Measurements from ENCODE around the gene SMIM24. TPM values are rescaled to one million over a fixed set of nuclear protein-coding genes. Genes with fewer than 3 reads are reported as not detected.

SMIM24 gene
- total RNA-seq, 1 experiment from 2014 or later = not detected

- H3K27me3 ChIP-seq = no peaks in the 10 kb centered on the region
- H3K4me3 ChIP-seq = no peak overlapping the region
- H3K36me3 ChIP-seq = no peaks in the 10 kb centered on the region; the same call in 1 of the 2 replicates
- no peak for DNase-seq
- H3K9me3 ChIP-seq = peaks cover 2% of the 10 kb centered on the region; the same call in 1 of the 2 replicates
Observed at GRCh38 chr19:3468211-3468610, 12.1 kb downstream of the SMIM24 start.

GRCh38 chr19:3467437-3468198 lies 12.7 kb downstream of the SMIM24 start:
- peaks cover 2% of the 10 kb centered on the region; the same call in 1 of the 2 replicates for H3K9me3 ChIP-seq
- DNase-seq = no peak
- no peak overlapping the region for H3K4me3 ChIP-seq
- no peaks in the 10 kb centered on the region; the same call in none of the 2 replicates for H3K36me3 ChIP-seq
- H3K27me3 ChIP-seq = no peaks in the 10 kb centered on the region

GRCh38 chr19:3466635-3467034 lies 13.7 kb downstream of the SMIM24 start:
- Histone ChIP-seq H3K36me3 (no peaks in the 10 kb centered on the region; the same call in none of the 2 replicates), H3K4me3 (no peak overlapping the region), H3K27me3 (no peaks in the 10 kb centered on the region), H3K9me3 (peaks cover 2% of the 10 kb centered on the region; the same call in 1 of the 2 replicates)
- no peak for DNase-seq

GRCh38 chr19:3465552-3465951 lies 14.8 kb downstream of the SMIM24 start:
- H3K4me3 ChIP-seq = no peak overlapping the region

GRCh38 chr19:3464587-3465235 lies 15.6 kb downstream of the SMIM24 start:
- H3K4me3 ChIP-seq = no peak overlapping the region
- H3K36me3 ChIP-seq = peaks cover 2% of the 10 kb centered on the region
- no peak for DNase-seq
- H3K27me3 ChIP-seq = no peaks in the 10 kb centered on the region
- H3K9me3 ChIP-seq = peaks cover 2% of the 10 kb centered on the region; the same call in 1 of the 2 replicates

More at GRCh38 chr19:3465552-3465951, 14.8 kb downstream of the SMIM24 start:
- Histone ChIP-seq H3K27me3 (no peaks in the 10 kb centered on the region), H3K9me3 (peaks cover 2% of the 10 kb centered on the region; the same call in 1 of the 2 replicates), H3K36me3 (no peaks in the 10 kb centered on the region; the same call in none of the 2 replicates)
- no peak for DNase-seq

- peaks cover 2% of the 10 kb centered on the region; the same call in 1 of the 2 replicates for H3K9me3 ChIP-seq
- H3K4me3 ChIP-seq = no peak overlapping the region
- DNase-seq = no peak
- H3K36me3 ChIP-seq = peaks cover 4% of the 10 kb centered on the region
- H3K27me3 ChIP-seq = no peaks in the 10 kb centered on the region
Observed at GRCh38 chr19:3463714-3464586, 16.4 kb downstream of the SMIM24 start.

- DNase-seq = no peak
- H3K36me3 ChIP-seq = peaks cover 4% of the 10 kb centered on the region
- H3K9me3 ChIP-seq = peaks cover 2% of the 10 kb centered on the region; the same call in 1 of the 2 replicates
Observed at GRCh38 chr19:3462991-3463713, 17.2 kb downstream of the SMIM24 start.

GRCh38 chr19:3459965-3460582 lies 20.3 kb downstream of the SMIM24 start:
- Histone ChIP-seq H3K4me3 (no peak overlapping the region), H3K9me3 (no peaks in the 10 kb centered on the region), H3K27me3 (no peaks in the 10 kb centered on the region), H3K36me3 (peaks cover 4% of the 10 kb centered on the region)
- no peak for DNase-seq

More at GRCh38 chr19:3462991-3463713, 17.2 kb downstream of the SMIM24 start:
- no peaks in the 10 kb centered on the region for H3K27me3 ChIP-seq
- no peak overlapping the region for H3K4me3 ChIP-seq

- no peaks in the 10 kb centered on the region for H3K9me3 ChIP-seq
- H3K4me3 ChIP-seq = no peak overlapping the region
- peaks cover 8% of the 10 kb centered on the region for H3K36me3 ChIP-seq
- peak; percentile 43 for DNase-seq
- no peaks in the 10 kb centered on the region for H3K27me3 ChIP-seq
Observed at GRCh38 chr19:3459089-3459881, 21.0 kb downstream of the SMIM24 start.

- peaks cover 11% of the 10 kb centered on the region for H3K36me3 ChIP-seq
- no peaks in the 10 kb centered on the region for H3K27me3 ChIP-seq
- DNase-seq = no peak
- no peaks in the 10 kb centered on the region for H3K9me3 ChIP-seq
- H3K4me3 ChIP-seq = no peak overlapping the region
Observed at GRCh38 chr19:3458229-3459088, 21.9 kb downstream of the SMIM24 start.

- H3K4me3 ChIP-seq = no peak overlapping the region
- H3K27me3 ChIP-seq = no peaks in the 10 kb centered on the region
- no peak for DNase-seq
- H3K9me3 ChIP-seq = no peaks in the 10 kb centered on the region
- H3K36me3 ChIP-seq = peaks cover 17% of the 10 kb centered on the region
Observed at GRCh38 chr19:3457528-3458228, 22.6 kb downstream of the SMIM24 start.

GRCh38 chr19:3456925-3457527 lies 23.3 kb downstream of the SMIM24 start:
- H3K36me3 ChIP-seq = peaks cover 23% of the 10 kb centered on the region
- no peak overlapping the region for H3K4me3 ChIP-seq
- H3K27me3 ChIP-seq = no peaks in the 10 kb centered on the region
- no peak for DNase-seq
- no peaks in the 10 kb centered on the region for H3K9me3 ChIP-seq

- no peak overlapping the region for H3K4me3 ChIP-seq
- DNase-seq = no peak
- no peaks in the 10 kb centered on the region for H3K9me3 ChIP-seq
- H3K36me3 ChIP-seq = peaks cover 25% of the 10 kb centered on the region
- H3K27me3 ChIP-seq = no peaks in the 10 kb centered on the region
Observed at GRCh38 chr19:3455960-3456601, 24.2 kb downstream of the SMIM24 start.

All from MG63 (cell line).